ENCODE data around the gene ZNF559. TPM values are rescaled to one million over a fixed set of nuclear protein-coding genes. Genes with fewer than 3 reads are reported as not detected.

Gene ZNF559
- total and polyA plus RNA-seq, 2 experiments from 2014 or later = 18.9 to 19.3 TPM

DNA sequence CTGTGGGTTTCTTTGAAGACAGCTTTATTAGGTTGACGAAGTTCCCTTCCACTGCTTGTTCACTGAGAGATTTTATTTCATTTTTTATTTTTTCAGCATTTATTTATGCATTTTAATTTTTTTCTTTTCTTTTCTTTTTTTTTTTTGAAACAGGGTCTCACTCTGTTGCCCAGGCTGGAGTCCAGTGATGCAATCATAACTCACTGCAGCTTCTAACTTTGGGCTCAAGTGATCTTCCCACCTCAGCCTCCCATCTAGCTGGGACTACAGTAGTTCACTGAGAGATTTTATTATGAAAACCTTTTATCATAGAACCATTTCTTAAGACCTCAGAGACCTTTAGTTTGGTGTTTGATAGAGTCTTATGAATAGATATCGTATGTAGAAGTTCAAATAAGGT, 28.5 kb downstream of the ZNF559 start:
- TF ChIP-seq ZNF331 (CRISPR knock-in tag; IDR thresholded peaks at IDR 0.05; ENCODE audit: low read depth) (no peak), STAT1 (IDR thresholded peaks at IDR 0.05; ENCODE audit: unreplicated experiment) (no peak), EZH2phosphoT487 (IDR thresholded peaks at IDR 0.05; ENCODE audit: unreplicated experiment) (no peak)
- H2AFZ ChIP-seq = no peak overlapping the region
- Mint-ChIP-seq H3K27me3 (ENCODE audit: insufficient read depth, low read depth, poor library complexity) (no peaks in the 10 kb centered on the region), H3K36me3 (ENCODE audit: low read depth) (peaks cover 75% of the 10 kb centered on the region), H3K9me3 (peaks cover 89% of the 10 kb centered on the region), H3K4me1 (no peaks in the 10 kb centered on the region), H3K27ac (no peak overlapping the region), H3K4me3 (no peak overlapping the region)
- H3K9me2 ChIP-seq (ENCODE audit: insufficient read depth) = no peaks in the 10 kb centered on the region
- H3K27ac ChIP-seq (ENCODE audit: low read depth) = no peak overlapping the region
- ATAC-seq = no peak
- no peaks in the 10 kb centered on the region for H3K4me1 ChIP-seq (ENCODE audit: insufficient read depth)
- H3K79me2 ChIP-seq (replicated peaks; ENCODE audit: insufficient read depth) = no peaks in the 10 kb centered on the region
- no peaks in the 10 kb centered on the region for H4K20me1 ChIP-seq (replicated peaks; ENCODE audit: insufficient read depth)
- H3F3A ChIP-seq (replicated peaks; ENCODE audit: low read depth) = no peaks in the 10 kb centered on the region
- H3K4me3 ChIP-seq = no peak overlapping the region
- H3K36me3 ChIP-seq (ENCODE audit: insufficient read depth) = peaks cover 14% of the 10 kb centered on the region
- no peaks in the 10 kb centered on the region for H3K27me3 ChIP-seq (ENCODE audit: insufficient read depth)
- DNase-seq (ENCODE audit: low spot score) = no peak
- H3K4me2 ChIP-seq = no peak overlapping the region

DNA sequence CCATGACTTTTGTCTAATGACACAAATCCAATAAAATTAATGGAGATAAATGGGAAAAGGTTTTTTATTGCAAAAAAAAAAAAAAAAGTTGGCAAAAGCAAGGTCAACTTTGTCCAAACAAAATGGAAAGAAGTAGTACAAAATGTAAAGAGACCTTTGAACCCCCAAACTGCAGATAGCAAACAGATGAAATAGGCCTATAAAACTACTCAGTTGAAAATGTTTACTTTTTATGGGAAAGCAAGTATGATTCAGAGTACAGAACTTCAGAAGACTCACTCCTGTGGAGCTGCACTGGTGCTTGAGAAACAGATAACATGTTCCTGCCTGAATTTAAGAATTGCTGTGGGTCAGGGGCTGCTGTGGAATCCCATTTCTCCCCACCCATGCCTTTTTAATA, 29.0 kb downstream of the ZNF559 start:
- peaks cover 90% of the 10 kb centered on the region for H3K9me3 Mint-ChIP-seq
- DNase-seq (ENCODE audit: low spot score) (no peak), ATAC-seq (no peak)
- no peaks in the 10 kb centered on the region for H3K4me1 ChIP-seq (ENCODE audit: insufficient read depth)
- H3K4me1 Mint-ChIP-seq = no peaks in the 10 kb centered on the region
- no peaks in the 10 kb centered on the region for H3F3A ChIP-seq (replicated peaks; ENCODE audit: low read depth)
- H3K4me3 Mint-ChIP-seq = no peak overlapping the region
- no peak overlapping the region for H3K4me2 ChIP-seq
- no peak overlapping the region for H2AFZ ChIP-seq
- no peaks in the 10 kb centered on the region for H3K79me2 ChIP-seq (replicated peaks; ENCODE audit: insufficient read depth)
- no peak overlapping the region for H3K27ac ChIP-seq (ENCODE audit: low read depth)
- H3K27me3 Mint-ChIP-seq (ENCODE audit: insufficient read depth, low read depth, poor library complexity) = no peaks in the 10 kb centered on the region
- H3K4me3 ChIP-seq = no peak overlapping the region
- H3K27ac Mint-ChIP-seq = no peak overlapping the region
- no peaks in the 10 kb centered on the region; the same call in 1 of the 2 replicates for H3K9me2 ChIP-seq (ENCODE audit: insufficient read depth)
- TF ChIP-seq JUNB (IDR thresholded peaks at IDR 0.05; ENCODE audit: unreplicated experiment) (no peak), EZH2 (IDR thresholded peaks at IDR 0.05; ENCODE audit: low read depth, unreplicated experiment) (no peak)
- peaks cover 13% of the 10 kb centered on the region; the same call in 1 of the 2 replicates for H3K36me3 ChIP-seq (ENCODE audit: insufficient read depth)
- H3K27me3 ChIP-seq (ENCODE audit: insufficient read depth) = no peaks in the 10 kb centered on the region
- peaks cover 77% of the 10 kb centered on the region for H3K36me3 Mint-ChIP-seq (ENCODE audit: low read depth)
- H4K20me1 ChIP-seq (replicated peaks; ENCODE audit: insufficient read depth) = no peaks in the 10 kb centered on the region

DNA sequence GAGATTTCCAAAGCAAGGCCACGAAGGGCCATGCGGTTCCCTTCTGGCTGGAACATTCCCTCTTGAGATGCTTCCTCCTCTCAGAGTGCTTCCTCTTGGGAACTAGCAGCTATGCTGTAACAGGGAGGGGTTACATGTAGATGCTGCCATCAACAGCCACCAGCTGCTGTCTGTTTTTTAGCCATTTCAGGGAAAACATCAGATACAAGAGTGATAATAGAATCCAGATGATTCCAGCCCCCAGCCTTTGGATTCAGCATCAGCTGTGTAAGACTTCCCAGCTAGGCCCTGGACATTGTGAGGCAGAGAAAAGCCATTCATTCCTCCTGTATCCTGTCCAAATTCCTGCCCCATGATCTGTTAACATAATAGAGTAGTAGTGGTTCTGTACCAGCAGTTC, 30.7 kb downstream of the ZNF559 start:
- H3K4me1 ChIP-seq (ENCODE audit: insufficient read depth) = no peaks in the 10 kb centered on the region
- H3K36me3 ChIP-seq (ENCODE audit: insufficient read depth) = peaks cover 19% of the 10 kb centered on the region; the same call in 1 of the 2 replicates
- peaks cover 90% of the 10 kb centered on the region for H3K9me3 Mint-ChIP-seq
- H3K4me3 Mint-ChIP-seq = no peak overlapping the region
- H3K79me2 ChIP-seq (replicated peaks; ENCODE audit: insufficient read depth) = no peaks in the 10 kb centered on the region
- no peak overlapping the region for H3K27ac Mint-ChIP-seq
- H2AFZ ChIP-seq = no peak overlapping the region
- H3K9me2 ChIP-seq (ENCODE audit: insufficient read depth) = no peaks in the 10 kb centered on the region; the same call in 1 of the 2 replicates
- no peaks in the 10 kb centered on the region for H3K4me1 Mint-ChIP-seq
- H3F3A ChIP-seq (replicated peaks; ENCODE audit: low read depth) = no peaks in the 10 kb centered on the region
- H3K27me3 ChIP-seq (ENCODE audit: insufficient read depth) = no peaks in the 10 kb centered on the region
- H3K4me3 ChIP-seq = no peak overlapping the region
- H3K27ac ChIP-seq (ENCODE audit: low read depth) = no peak overlapping the region
- peaks cover 72% of the 10 kb centered on the region for H3K36me3 Mint-ChIP-seq (ENCODE audit: low read depth)
- ATAC-seq (no peak), DNase-seq (ENCODE audit: low spot score) (no peak)
- no peak overlapping the region for H3K4me2 ChIP-seq
- H3K27me3 Mint-ChIP-seq (ENCODE audit: insufficient read depth, low read depth, poor library complexity) = no peaks in the 10 kb centered on the region
- H4K20me1 ChIP-seq (replicated peaks; ENCODE audit: insufficient read depth) = no peaks in the 10 kb centered on the region
- TF ChIP-seq EZH2 (IDR thresholded peaks at IDR 0.05; ENCODE audit: low read depth, unreplicated experiment) = no peak
- no peak for TF ChIP-seq NANOG (IDR thresholded peaks at IDR 0.05; ENCODE audit: borderline replicate concordance)
- TF ChIP-seq CTCF (conservative IDR thresholded peaks at IDR 0.05; ENCODE audit: low read depth in 2 of 2) = no peak
- no peak for TF ChIP-seq EZH2phosphoT487 (IDR thresholded peaks at IDR 0.05; ENCODE audit: unreplicated experiment)
- TF ChIP-seq REST (IDR thresholded peaks at IDR 0.05; ENCODE audit: unreplicated experiment) = no peak
- TF ChIP-seq ZNF331 (CRISPR knock-in tag; IDR thresholded peaks at IDR 0.05; ENCODE audit: low read depth) = no peak
- TF ChIP-seq ZNF114 (CRISPR knock-in tag; IDR thresholded peaks at IDR 0.05) = no peak
